Suprapubic skin (tissue), 4 donors: ENCODE data around the gene RNF167.

Experiments used
- EP300 ChIP-seq: sonication (generic); formaldehyde crosslinking; IDR thresholded peaks from one replicate; pipeline ENCODE4 v1.6.1; 2017; ENCODE audit warnings: antibody characterized with exemption
- POLR2A ChIP-seq, 2 donors: fragments of 450-650 bp; IDR thresholded peaks; one replicate each; pipeline ENCODE4 v1.6.1; 2017; ENCODE audit warnings: antibody characterized with exemption in 2 of 2, mild to moderate bottlenecking in 2 of 2, moderate library complexity in 2 of 2
- POLR2AphosphoS5 ChIP-seq, 3 donors: sonication (generic); formaldehyde crosslinking; IDR thresholded peaks; one replicate each; pipeline ENCODE4 v1.6.1; 2017; ENCODE audit warnings: antibody characterized with exemption in 3 of 3
- TF ChIP-seq, protein P1 (sequence below), 2 donors: fragments of 200-600 bp in 1 of 2; fragments of 450-650 bp in 1 of 2; sonication (generic) in 1 of 2; IDR thresholded peaks; one replicate each; pipeline ENCODE4 v1.5.1; 2016 to 2019; ENCODE audit warnings: antibody characterized with exemption in 2 of 2, mild to moderate bottlenecking in 1 of 2, moderate library complexity in 1 of 2

DNA sequence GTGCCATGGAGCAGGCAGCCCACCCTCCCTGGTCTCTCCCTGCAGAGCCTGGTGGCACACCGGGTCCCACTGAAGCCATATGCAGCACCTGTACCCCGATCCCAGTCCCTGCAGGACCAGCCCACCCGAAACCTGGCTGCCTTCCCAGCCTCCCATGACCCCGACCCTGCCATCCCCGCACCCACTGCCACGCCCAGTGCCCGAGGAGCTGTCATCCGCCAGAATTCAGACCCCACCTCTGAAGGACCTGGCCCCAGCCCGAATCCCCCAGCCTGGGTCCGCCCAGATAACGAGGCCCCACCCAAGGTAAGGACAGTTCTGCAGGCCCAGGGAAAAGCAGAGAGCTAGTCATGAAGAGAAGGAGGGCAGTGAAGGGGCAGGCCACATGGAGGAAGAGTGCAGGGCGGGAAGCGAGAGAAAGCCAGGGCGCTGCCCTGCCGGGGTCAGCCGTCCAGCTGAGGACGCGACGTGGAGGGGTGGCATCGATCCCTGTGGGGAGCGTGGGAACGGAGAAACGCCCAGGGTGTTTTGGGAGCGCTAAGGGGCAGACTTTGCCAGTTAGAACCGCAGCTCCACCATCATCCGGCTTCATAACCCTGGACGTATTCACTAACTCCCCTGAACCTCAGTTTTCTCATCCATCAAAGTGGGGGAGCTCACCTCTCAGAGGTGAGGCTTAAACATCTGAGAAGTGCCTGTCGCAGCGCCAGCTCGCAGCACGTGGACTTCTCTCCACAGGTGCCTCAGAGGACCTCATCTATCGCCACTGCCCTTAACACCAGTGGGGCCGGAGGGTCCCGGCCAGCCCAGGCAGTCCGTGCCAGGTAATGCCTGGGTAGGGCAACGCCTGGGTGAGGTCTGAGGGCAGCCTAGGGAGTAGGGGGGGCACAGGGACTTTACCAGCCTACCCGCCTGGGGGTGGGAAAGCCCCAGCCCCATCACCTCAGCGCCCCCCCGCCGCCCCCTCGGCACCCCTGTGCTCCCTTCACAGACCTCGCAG, 48.4 kb upstream of the RNF167 start:
- TF ChIP-seq, protein P1, sequence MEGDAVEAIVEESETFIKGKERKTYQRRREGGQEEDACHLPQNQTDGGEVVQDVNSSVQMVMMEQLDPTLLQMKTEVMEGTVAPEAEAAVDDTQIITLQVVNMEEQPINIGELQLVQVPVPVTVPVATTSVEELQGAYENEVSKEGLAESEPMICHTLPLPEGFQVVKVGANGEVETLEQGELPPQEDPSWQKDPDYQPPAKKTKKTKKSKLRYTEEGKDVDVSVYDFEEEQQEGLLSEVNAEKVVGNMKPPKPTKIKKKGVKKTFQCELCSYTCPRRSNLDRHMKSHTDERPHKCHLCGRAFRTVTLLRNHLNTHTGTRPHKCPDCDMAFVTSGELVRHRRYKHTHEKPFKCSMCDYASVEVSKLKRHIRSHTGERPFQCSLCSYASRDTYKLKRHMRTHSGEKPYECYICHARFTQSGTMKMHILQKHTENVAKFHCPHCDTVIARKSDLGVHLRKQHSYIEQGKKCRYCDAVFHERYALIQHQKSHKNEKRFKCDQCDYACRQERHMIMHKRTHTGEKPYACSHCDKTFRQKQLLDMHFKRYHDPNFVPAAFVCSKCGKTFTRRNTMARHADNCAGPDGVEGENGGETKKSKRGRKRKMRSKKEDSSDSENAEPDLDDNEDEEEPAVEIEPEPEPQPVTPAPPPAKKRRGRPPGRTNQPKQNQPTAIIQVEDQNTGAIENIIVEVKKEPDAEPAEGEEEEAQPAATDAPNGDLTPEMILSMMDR (IDR thresholded peaks at IDR 0.05) = no peak
- TF ChIP-seq POLR2A (IDR thresholded peaks at IDR 0.05) = no peak
- no peak for TF ChIP-seq POLR2AphosphoS5 (IDR thresholded peaks at IDR 0.05)
- no peak for TF ChIP-seq EP300
